WTC11 (cell line): ENCODE data around the gene IDUA. TPM values are rescaled to one million over a fixed set of nuclear protein-coding genes. Genes with fewer than 3 reads are reported as not detected.

Experiments
- ATAC-seq: fragments of 200-7000 bp; cut with Tn5 transposase; 2 replicates; pipeline ENCODE4 v1.10.0; 2021; ENCODE audit warnings: mild to moderate bottlenecking, moderate library complexity
- CTCF ChIA-PET: fragments of 300-600 bp; sonication (Branson Sonifier 250); formaldehyde crosslinking; loops from one replicate; lab custom pipeline; 2021; ENCODE audit warnings: antibody characterized with exemption; lab: Charles Lee
- POLR2A ChIA-PET: fragments of 350-600 bp; sonication (Branson Sonifier 250); formaldehyde crosslinking; loops from one replicate; lab custom pipeline; 2021; ENCODE audit warnings: antibody characterized with exemption; lab: Charles Lee
- DNase-seq: peaks from one replicate; pipeline ENCODE4 v3.0.0; 2021; ENCODE audit warnings: low spot score
- H3K27ac Mint-ChIP-seq: 2 replicates; pipeline ENCODE4 v1.8.0; 2021; ENCODE audit warnings: mixed read lengths
- H3K27me3 Mint-ChIP-seq: 2 replicates; pipeline ENCODE4 v1.8.0; 2021; ENCODE audit warnings: low read depth, mild to moderate bottlenecking, moderate library complexity, mixed read lengths
- H3K36me3 Mint-ChIP-seq: 2 replicates; pipeline ENCODE4 v1.8.0; 2021; ENCODE audit warnings: mixed read lengths
- H3K4me1 Mint-ChIP-seq: 2 replicates; pipeline ENCODE4 v1.8.0; 2022; ENCODE audit warnings: mixed read lengths
- H3K4me3 Mint-ChIP-seq: 2 replicates; pipeline ENCODE4 v1.8.0; 2021; ENCODE audit warnings: mild to moderate bottlenecking, moderate library complexity, mixed read lengths
- H3K9me3 Mint-ChIP-seq: 2 replicates; pipeline ENCODE4 v1.8.0; 2021; ENCODE audit warnings: mixed read lengths
- ARID4B ChIP-seq: sonication (generic); formaldehyde crosslinking; IDR thresholded peaks from 2 replicates; pipeline ENCODE4 v1.8.0; 2023; ENCODE audit warnings: missing genetic modification reagents, mild to moderate bottlenecking, borderline replicate concordance
- CBFB ChIP-seq: sonication (generic); formaldehyde crosslinking; IDR thresholded peaks from 2 replicates; pipeline ENCODE4 v1.8.1; 2022; ENCODE audit warnings: mild to moderate bottlenecking, low read depth, missing genetic modification reagents
- GABPB1 ChIP-seq: sonication (generic); formaldehyde crosslinking; IDR thresholded peaks from 2 replicates; pipeline ENCODE4 v1.8.1; 2023; ENCODE audit warnings: mild to moderate bottlenecking, missing genetic modification reagents
- KAT7 ChIP-seq: sonication (generic); formaldehyde crosslinking; IDR thresholded peaks from 2 replicates; pipeline ENCODE4 v1.8.1; 2023; ENCODE audit warnings: missing genetic modification reagents, mild to moderate bottlenecking, borderline replicate concordance
- MLX ChIP-seq: sonication (generic); formaldehyde crosslinking; IDR thresholded peaks from 2 replicates; pipeline ENCODE4 v1.8.1; 2023; ENCODE audit warnings: mild to moderate bottlenecking, missing genetic modification reagents, moderate library complexity
- MXD4 ChIP-seq: fragments of 250-450 bp; sonication (Bioruptor Pico); IDR thresholded peaks from 2 replicates; pipeline ENCODE4 v1.8.0; 2021; ENCODE audit warnings: mild to moderate bottlenecking, moderate library complexity, borderline replicate concordance
- SOX15 ChIP-seq: fragments of 250-450 bp; sonication (Bioruptor Pico); IDR thresholded peaks from 2 replicates; pipeline ENCODE4 v1.9.0; 2021; ENCODE audit warnings: mild to moderate bottlenecking
- TEAD1 ChIP-seq: sonication (generic); formaldehyde crosslinking; IDR thresholded peaks from 2 replicates; pipeline ENCODE4 v1.8.0; 2022; ENCODE audit warnings: mild to moderate bottlenecking, missing genetic modification reagents
- TP53 ChIP-seq: sonication (generic); formaldehyde crosslinking; IDR thresholded peaks from 2 replicates; pipeline ENCODE4 v1.8.1; 2023; ENCODE audit warnings: mild to moderate bottlenecking, missing genetic modification reagents
- ZNF138 ChIP-seq: sonication (generic); formaldehyde crosslinking; conservative IDR thresholded peaks from 2 replicates; pipeline ENCODE4 v1.8.1; 2022; ENCODE audit warnings: mild to moderate bottlenecking, moderate library complexity, missing genetic modification reagents
- ZNF219 ChIP-seq: sonication (generic); formaldehyde crosslinking; IDR thresholded peaks from 2 replicates; pipeline ENCODE4 v1.8.0; 2023; ENCODE audit warnings: missing genetic modification reagents, mild to moderate bottlenecking, borderline replicate concordance
- ZNF232 ChIP-seq: sonication (generic); formaldehyde crosslinking; IDR thresholded peaks from 2 replicates; pipeline ENCODE4 v1.8.0; 2022; ENCODE audit warnings: mild to moderate bottlenecking, missing genetic modification reagents
- ZNF317 ChIP-seq: sonication (generic); formaldehyde crosslinking; IDR thresholded peaks from 2 replicates; pipeline ENCODE4 v1.8.1; 2023; ENCODE audit warnings: low read depth, mild to moderate bottlenecking, moderate library complexity, missing genetic modification reagents, borderline replicate concordance
- ZNF396 ChIP-seq: fragments of 250-450 bp; sonication (Bioruptor Pico); IDR thresholded peaks from 2 replicates; pipeline ENCODE4 v1.8.0; 2021; ENCODE audit warnings: mild to moderate bottlenecking, moderate library complexity, borderline replicate concordance
- ZNF416 ChIP-seq: fragments of 250-450 bp; sonication (Bioruptor Pico); IDR thresholded peaks from 2 replicates; pipeline ENCODE4 v1.9.0; 2021; ENCODE audit warnings: mild to moderate bottlenecking, inconsistent platforms
- total RNA-seq: library from RNA; stranded (reverse); gene quantifications from 3 replicates; pipeline ENCODE4 v1.2.3, GENCODE V29; 2021
- TF ChIP-seq, protein P1 (sequence below): fragments of 250-450 bp; sonication (Bioruptor Pico); IDR thresholded peaks from 2 replicates; pipeline ENCODE4 v1.9.0; 2021; ENCODE audit warnings: mild to moderate bottlenecking, borderline replicate concordance
- TF ChIP-seq, protein P2 (sequence below): sonication (generic); formaldehyde crosslinking; IDR thresholded peaks from 2 replicates; pipeline ENCODE4 v1.8.1; 2023; ENCODE audit warnings: mild to moderate bottlenecking, missing genetic modification reagents

The IDUA gene
- total RNA-seq, 1 experiment from 2014 or later = 8.7 TPM

- CTCF ChIA-PET = interaction anchor here (1.9 kb wide), 1 partner anchor 45 kb away, joined by 7 read pairs; no protein-coding TSS in a partner anchor
- H3K9me3 Mint-ChIP-seq = peaks cover 3% of the 10 kb centered on the region; the same call in 1 of the 2 replicates
- H3K4me3 Mint-ChIP-seq = no peak overlapping the region; the same call in 1 of the 2 replicates
- H3K4me1 Mint-ChIP-seq = no peaks in the 10 kb centered on the region
- TF ChIP-seq ZNF416 (CRISPR knock-in tag) (no peak), ARID4B (CRISPR knock-in tag) (no peak), MXD4 (no peak), ZNF232 (CRISPR knock-in tag) (no peak), ZNF317 (CRISPR knock-in tag) (no peak), ZNF138 (CRISPR knock-in tag) (no peak), GABPB1 (CRISPR knock-in tag) (no peak), MLX (CRISPR knock-in tag) (no peak), TEAD1 (CRISPR knock-in tag) (no peak), TP53 (CRISPR knock-in tag) (no peak), ZNF396 (CRISPR knock-in tag) (no peak), KAT7 (CRISPR knock-in tag) (no peak), CBFB (CRISPR knock-in tag) (no peak), ZNF219 (CRISPR knock-in tag) (no peak), SOX15 (CRISPR knock-in tag) (no peak)
- TF ChIP-seq, protein P1, sequence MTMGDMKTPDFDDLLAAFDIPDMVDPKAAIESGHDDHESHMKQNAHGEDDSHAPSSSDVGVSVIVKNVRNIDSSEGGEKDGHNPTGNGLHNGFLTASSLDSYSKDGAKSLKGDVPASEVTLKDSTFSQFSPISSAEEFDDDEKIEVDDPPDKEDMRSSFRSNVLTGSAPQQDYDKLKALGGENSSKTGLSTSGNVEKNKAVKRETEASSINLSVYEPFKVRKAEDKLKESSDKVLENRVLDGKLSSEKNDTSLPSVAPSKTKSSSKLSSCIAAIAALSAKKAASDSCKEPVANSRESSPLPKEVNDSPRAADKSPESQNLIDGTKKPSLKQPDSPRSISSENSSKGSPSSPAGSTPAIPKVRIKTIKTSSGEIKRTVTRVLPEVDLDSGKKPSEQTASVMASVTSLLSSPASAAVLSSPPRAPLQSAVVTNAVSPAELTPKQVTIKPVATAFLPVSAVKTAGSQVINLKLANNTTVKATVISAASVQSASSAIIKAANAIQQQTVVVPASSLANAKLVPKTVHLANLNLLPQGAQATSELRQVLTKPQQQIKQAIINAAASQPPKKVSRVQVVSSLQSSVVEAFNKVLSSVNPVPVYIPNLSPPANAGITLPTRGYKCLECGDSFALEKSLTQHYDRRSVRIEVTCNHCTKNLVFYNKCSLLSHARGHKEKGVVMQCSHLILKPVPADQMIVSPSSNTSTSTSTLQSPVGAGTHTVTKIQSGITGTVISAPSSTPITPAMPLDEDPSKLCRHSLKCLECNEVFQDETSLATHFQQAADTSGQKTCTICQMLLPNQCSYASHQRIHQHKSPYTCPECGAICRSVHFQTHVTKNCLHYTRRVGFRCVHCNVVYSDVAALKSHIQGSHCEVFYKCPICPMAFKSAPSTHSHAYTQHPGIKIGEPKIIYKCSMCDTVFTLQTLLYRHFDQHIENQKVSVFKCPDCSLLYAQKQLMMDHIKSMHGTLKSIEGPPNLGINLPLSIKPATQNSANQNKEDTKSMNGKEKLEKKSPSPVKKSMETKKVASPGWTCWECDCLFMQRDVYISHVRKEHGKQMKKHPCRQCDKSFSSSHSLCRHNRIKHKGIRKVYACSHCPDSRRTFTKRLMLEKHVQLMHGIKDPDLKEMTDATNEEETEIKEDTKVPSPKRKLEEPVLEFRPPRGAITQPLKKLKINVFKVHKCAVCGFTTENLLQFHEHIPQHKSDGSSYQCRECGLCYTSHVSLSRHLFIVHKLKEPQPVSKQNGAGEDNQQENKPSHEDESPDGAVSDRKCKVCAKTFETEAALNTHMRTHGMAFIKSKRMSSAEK (CRISPR knock-in tag) = no peak
- TF ChIP-seq, protein P2, sequence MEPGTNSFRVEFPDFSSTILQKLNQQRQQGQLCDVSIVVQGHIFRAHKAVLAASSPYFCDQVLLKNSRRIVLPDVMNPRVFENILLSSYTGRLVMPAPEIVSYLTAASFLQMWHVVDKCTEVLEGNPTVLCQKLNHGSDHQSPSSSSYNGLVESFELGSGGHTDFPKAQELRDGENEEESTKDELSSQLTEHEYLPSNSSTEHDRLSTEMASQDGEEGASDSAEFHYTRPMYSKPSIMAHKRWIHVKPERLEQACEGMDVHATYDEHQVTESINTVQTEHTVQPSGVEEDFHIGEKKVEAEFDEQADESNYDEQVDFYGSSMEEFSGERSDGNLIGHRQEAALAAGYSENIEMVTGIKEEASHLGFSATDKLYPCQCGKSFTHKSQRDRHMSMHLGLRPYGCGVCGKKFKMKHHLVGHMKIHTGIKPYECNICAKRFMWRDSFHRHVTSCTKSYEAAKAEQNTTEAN (CRISPR knock-in tag) = no peak
- TF ChIP-seq, all 79 proteins: peak for 0
- Mint-ChIP-seq H3K36me3 (0 out of 2 replicates have a peak, but pooled peaks cover 2% of the 10 kb centered on the region), H3K27me3 (peaks cover 34% of the 10 kb centered on the region), H3K27ac (no peak overlapping the region)
- ATAC-seq (no peak), DNase-seq (no peak)
- POLR2A ChIA-PET = no interaction called here
Observed at GRCh38 chr4:971666-972500, 15.0 kb upstream of the IDUA start.
